ENCODE data around the gene VASP. TPM values are rescaled to one million over a fixed set of nuclear protein-coding genes. Genes with fewer than 3 reads are reported as not detected.

Gene VASP
- total and polyA plus RNA-seq, 9 of the 15 experiments (the other 6 are each of a cell fraction or from before 2014, with no cell fraction given), result 16.7 to 261 (median 112) TPM

DNA sequence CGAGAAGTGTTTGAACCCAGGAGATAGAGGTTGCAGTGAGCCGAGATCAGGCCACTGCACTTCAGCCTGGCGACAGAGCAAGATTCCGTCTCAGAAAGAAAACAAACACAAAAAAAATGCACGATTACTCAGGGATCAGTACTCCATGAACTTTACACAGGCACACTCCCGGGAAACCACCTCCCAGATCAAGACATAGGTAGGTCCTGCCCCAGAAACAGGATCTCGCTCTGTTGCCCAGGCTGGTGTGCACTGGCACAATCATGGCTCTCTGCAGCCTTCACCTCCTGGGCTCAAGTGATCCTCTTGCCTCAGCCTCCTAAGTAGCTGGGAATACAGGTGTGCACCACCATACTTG, 11.2 kb downstream of the VASP start:
- Histone ChIP-seq H3K9me1 (ENCODE audit: control insufficient read depth, insufficient read depth, low read length) (no peaks in the 10 kb centered on the region), H3K27ac (ENCODE audit: extremely low read depth, low read depth, low read length) (no peak overlapping the region), H3K79me2 (ENCODE audit: control insufficient read depth, insufficient read depth, low read length) (peaks cover 40% of the 10 kb centered on the region), H3K4me1 (replicated peaks in 1 of 2; ENCODE audit: control insufficient read depth in 2 of 2, insufficient read depth in 2 of 2, low read length in 2 of 2) (peaks cover 28 to 54% of the 10 kb centered on the region in 2 experiments), H3K9ac (ENCODE audit: insufficient read depth in 1 of 2, low read depth in 2 of 2, low read length in 2 of 2) (no peak overlapping the region), H3K9me3 (replicated peaks; ENCODE audit: control insufficient read depth, insufficient read depth, low read depth, low read length) (no peaks in the 10 kb centered on the region), H2AFZ (ENCODE audit: low read depth, low read length) (no peak overlapping the region), H3K4me2 (ENCODE audit: insufficient read depth, low read length) (no peak overlapping the region), H3K27me3 (ENCODE audit: control insufficient read depth in 2 of 2, insufficient read depth in 2 of 2, low read length in 2 of 2) (no peaks in the 10 kb centered on the region), H3K4me3 (no peak overlapping the region), H3K36me3 (ENCODE audit: control insufficient read depth, insufficient read depth, low read length) (peaks cover 95% of the 10 kb centered on the region), H4K20me1 (replicated peaks; ENCODE audit: control insufficient read depth, insufficient read depth, low read length) (peaks cover 6% of the 10 kb centered on the region)
- TF ChIP-seq ZNF121 (CRISPR knock-in tag; conservative IDR thresholded peaks at IDR 0.05) (peak; percentile 32; the same call in 1 of the 2 replicates), MAX (CRISPR knock-in tag; IDR thresholded peaks at IDR 0.05) (no peak), ILF3 (IDR thresholded peaks at IDR 0.05; ENCODE audit: borderline replicate concordance) (no peak), CBX1 (IDR thresholded peaks at IDR 0.05; ENCODE audit: low read depth) (no peak), POLR2AphosphoS2 (IDR thresholded peaks at IDR 0.05; ENCODE audit: low read length) (0 out of 2 replicates have a peak, but pooled peaks have one; percentile 21), ZFP36 (IDR thresholded peaks at IDR 0.05; ENCODE audit: low read depth, low read length, partially characterized antibody) (no peak), FOXP4 (CRISPR knock-in tag; IDR thresholded peaks at IDR 0.05; ENCODE audit: borderline replicate concordance) (no peak), SUPT5H (IDR thresholded peaks at IDR 0.05) (0 out of 2 replicates have a peak, but pooled peaks have one; percentile 28), TEAD4 (IDR thresholded peaks at IDR 0.05; ENCODE audit: low read length) (no peak), TEAD4 (CRISPR knock-in tag; IDR thresholded peaks at IDR 0.05; ENCODE audit: borderline replicate concordance) (no peak), ESRRA (IDR thresholded peaks at IDR 0.05; ENCODE audit: borderline replicate concordance, low read depth) (no peak), FOXA1 (IDR thresholded peaks at IDR 0.05; ENCODE audit: borderline replicate concordance) (no peak), SIN3B (IDR thresholded peaks at IDR 0.05; ENCODE audit: low read depth) (no peak)
- TF ChIP-seq, protein P1, sequence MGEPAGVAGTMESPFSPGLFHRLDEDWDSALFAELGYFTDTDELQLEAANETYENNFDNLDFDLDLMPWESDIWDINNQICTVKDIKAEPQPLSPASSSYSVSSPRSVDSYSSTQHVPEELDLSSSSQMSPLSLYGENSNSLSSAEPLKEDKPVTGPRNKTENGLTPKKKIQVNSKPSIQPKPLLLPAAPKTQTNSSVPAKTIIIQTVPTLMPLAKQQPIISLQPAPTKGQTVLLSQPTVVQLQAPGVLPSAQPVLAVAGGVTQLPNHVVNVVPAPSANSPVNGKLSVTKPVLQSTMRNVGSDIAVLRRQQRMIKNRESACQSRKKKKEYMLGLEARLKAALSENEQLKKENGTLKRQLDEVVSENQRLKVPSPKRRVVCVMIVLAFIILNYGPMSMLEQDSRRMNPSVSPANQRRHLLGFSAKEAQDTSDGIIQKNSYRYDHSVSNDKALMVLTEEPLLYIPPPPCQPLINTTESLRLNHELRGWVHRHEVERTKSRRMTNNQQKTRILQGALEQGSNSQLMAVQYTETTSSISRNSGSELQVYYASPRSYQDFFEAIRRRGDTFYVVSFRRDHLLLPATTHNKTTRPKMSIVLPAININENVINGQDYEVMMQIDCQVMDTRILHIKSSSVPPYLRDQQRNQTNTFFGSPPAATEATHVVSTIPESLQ (CRISPR knock-in tag; IDR thresholded peaks at IDR 0.05), result no peak
- TF ChIP-seq, protein P2, sequence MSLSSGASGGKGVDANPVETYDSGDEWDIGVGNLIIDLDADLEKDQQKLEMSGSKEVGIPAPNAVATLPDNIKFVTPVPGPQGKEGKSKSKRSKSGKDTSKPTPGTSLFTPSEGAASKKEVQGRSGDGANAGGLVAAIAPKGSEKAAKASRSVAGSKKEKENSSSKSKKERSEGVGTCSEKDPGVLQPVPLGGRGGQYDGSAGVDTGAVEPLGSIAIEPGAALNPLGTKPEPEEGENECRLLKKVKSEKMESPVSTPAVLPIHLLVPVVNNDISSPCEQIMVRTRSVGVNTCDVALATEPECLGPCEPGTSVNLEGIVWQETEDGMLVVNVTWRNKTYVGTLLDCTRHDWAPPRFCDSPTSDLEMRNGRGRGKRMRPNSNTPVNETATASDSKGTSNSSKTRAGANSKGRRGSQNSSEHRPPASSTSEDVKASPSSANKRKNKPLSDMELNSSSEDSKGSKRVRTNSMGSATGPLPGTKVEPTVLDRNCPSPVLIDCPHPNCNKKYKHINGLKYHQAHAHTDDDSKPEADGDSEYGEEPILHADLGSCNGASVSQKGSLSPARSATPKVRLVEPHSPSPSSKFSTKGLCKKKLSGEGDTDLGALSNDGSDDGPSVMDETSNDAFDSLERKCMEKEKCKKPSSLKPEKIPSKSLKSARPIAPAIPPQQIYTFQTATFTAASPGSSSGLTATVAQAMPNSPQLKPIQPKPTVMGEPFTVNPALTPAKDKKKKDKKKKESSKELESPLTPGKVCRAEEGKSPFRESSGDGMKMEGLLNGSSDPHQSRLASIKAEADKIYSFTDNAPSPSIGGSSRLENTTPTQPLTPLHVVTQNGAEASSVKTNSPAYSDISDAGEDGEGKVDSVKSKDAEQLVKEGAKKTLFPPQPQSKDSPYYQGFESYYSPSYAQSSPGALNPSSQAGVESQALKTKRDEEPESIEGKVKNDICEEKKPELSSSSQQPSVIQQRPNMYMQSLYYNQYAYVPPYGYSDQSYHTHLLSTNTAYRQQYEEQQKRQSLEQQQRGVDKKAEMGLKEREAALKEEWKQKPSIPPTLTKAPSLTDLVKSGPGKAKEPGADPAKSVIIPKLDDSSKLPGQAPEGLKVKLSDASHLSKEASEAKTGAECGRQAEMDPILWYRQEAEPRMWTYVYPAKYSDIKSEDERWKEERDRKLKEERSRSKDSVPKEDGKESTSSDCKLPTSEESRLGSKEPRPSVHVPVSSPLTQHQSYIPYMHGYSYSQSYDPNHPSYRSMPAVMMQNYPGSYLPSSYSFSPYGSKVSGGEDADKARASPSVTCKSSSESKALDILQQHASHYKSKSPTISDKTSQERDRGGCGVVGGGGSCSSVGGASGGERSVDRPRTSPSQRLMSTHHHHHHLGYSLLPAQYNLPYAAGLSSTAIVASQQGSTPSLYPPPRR (CRISPR knock-in tag; IDR thresholded peaks at IDR 0.05; ENCODE audit: borderline replicate concordance), result no peak
- no peak for ATAC-seq
- no peak for FAIRE-seq
- DNase-seq (ENCODE audit: extremely low read depth in 1 of 4, low spot score in 3 of 4), result no peak
- 96% methylated on average over 7 of the region's 7 CpGs for WGBS (ENCODE audit: insufficient coverage, low coverage, missing lambda C conversion rate)
- no TSS peak for BruUV-seq (replicated peaks)
- intact Hi-C loops (cut with micrococcal nuclease) (no loop called here), in situ Hi-C loops (cut with MboI) (no loop called here)
- ChIA-PET CTCF (ENCODE audit: low intra/inter-chr PET ratio) (no interaction called here), POLR2A (interaction anchor here (0.6 to 1.1 kb wide), 2 partner anchors 124 to 1931 kb away, joined by 4 read pairs; no protein-coding TSS in a partner anchor)

Measured in K562 (cell line).